K562 (cell line): Measurements from ENCODE around the gene ISG20. TPM values are rescaled to one million over a fixed set of nuclear protein-coding genes. Genes with fewer than 3 reads are reported as not detected.

Experiments used
- ZNF3 ChIP-seq: fragments of 250-450 bp; sonication (Bioruptor Pico); IDR thresholded peaks from 2 replicates; pipeline ENCODE4 v1.5.0; 2021; ENCODE audit warnings: mild to moderate bottlenecking, moderate library complexity
- ZNF699 ChIP-seq: fragments of 250-450 bp; sonication (Bioruptor Pico); IDR thresholded peaks from 2 replicates; pipeline ENCODE4 v1.8.0; 2021; ENCODE audit warnings: mild to moderate bottlenecking, moderate library complexity; ENCODE audit not compliant: insufficient replicate concordance
- polyA plus RNA-seq, 8 experiments: library from polyadenylated mRNA; depleted of rRNA in 4 of 8; stranded (reverse) in 5 of 8; unstranded in 3 of 8; fragments of >200 nt; fragmentation: Nextera tagmentation in 2 of 8; fragmentation: Illumina TruSeq in 1 of 8; extraction: Ambion mirVana in 2 of 8; extraction: Trizol in 1 of 8; gene quantifications; 2 replicates each; pipeline versions ENCODE4 v1.2.1 to v1.2.3, GENCODE V29; 2011 to 2014; ENCODE audit warnings: inconsistent platforms in 1 of 8, missing spikeins in 1 of 8
- total RNA-seq, 7 experiments: library from RNA; depleted of rRNA in 6 of 7; stranded (reverse); fragments of >200 nt in 6 of 7; fragmentation: Illumina TruSeq in 2 of 7; extraction: Trizol in 2 of 7; gene quantifications; 2 replicates each; pipeline versions ENCODE4 v1.2.1 to v1.2.3, GENCODE V29; 2011 to 2021; ENCODE audit warnings: low replicate concordance in 1 of 7
- TF ChIP-seq, protein P1 (sequence below), 2 experiments: fragments of 450-650 bp; IDR thresholded peaks; 2 replicates each; pipeline ENCODE4 v1.6.1; 2016; ENCODE audit warnings: mild to moderate bottlenecking in 2 of 2, borderline replicate concordance in 1 of 2, low read depth in 1 of 2, moderate library complexity in 1 of 2
- TF ChIP-seq, protein P2 (sequence below): fragments of 450-650 bp; IDR thresholded peaks from 2 replicates; pipeline ENCODE4 v1.6.1; 2016; ENCODE audit warnings: mild to moderate bottlenecking, moderate library complexity

ISG20 gene
- total and polyA plus RNA-seq, 9 of the 15 experiments (the other 6 are each of a cell fraction or from before 2014, with no cell fraction given), result 0.06 to 2.1 (median 1.00) TPM

DNA sequence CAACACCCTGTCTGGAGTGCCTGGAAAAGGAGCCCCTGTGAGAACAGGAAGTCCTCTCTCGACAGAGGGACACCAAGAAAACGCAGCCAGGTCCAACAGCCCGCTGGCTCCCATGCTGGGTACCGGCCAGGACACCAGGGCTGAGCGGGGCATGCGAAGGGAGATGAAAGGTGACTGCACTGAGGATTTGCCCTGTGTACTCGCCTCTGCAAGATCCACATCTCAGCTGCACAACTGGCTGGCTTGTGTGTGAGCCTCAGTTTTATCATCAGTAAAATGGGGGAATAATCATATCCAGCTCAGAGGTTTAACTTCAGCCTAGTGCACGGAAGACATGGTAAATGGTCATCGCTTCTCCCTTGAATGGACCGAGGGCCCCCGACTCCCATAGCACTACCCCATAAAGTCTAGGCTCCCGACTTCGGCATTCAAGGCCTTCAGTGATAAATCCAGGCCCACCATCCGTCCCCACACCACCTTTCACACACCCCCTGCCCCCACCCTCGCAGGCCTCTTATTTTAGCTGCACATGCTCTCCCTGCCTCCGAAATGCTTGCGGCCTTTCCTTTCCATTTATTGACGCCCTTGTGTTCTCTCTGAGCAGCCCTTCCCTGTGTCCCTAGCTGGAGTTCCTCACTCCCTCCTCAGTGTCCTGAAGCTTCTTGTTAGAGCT lies 15.8 kb downstream of the ISG20 start (continued):
- TF ChIP-seq, protein P1, sequence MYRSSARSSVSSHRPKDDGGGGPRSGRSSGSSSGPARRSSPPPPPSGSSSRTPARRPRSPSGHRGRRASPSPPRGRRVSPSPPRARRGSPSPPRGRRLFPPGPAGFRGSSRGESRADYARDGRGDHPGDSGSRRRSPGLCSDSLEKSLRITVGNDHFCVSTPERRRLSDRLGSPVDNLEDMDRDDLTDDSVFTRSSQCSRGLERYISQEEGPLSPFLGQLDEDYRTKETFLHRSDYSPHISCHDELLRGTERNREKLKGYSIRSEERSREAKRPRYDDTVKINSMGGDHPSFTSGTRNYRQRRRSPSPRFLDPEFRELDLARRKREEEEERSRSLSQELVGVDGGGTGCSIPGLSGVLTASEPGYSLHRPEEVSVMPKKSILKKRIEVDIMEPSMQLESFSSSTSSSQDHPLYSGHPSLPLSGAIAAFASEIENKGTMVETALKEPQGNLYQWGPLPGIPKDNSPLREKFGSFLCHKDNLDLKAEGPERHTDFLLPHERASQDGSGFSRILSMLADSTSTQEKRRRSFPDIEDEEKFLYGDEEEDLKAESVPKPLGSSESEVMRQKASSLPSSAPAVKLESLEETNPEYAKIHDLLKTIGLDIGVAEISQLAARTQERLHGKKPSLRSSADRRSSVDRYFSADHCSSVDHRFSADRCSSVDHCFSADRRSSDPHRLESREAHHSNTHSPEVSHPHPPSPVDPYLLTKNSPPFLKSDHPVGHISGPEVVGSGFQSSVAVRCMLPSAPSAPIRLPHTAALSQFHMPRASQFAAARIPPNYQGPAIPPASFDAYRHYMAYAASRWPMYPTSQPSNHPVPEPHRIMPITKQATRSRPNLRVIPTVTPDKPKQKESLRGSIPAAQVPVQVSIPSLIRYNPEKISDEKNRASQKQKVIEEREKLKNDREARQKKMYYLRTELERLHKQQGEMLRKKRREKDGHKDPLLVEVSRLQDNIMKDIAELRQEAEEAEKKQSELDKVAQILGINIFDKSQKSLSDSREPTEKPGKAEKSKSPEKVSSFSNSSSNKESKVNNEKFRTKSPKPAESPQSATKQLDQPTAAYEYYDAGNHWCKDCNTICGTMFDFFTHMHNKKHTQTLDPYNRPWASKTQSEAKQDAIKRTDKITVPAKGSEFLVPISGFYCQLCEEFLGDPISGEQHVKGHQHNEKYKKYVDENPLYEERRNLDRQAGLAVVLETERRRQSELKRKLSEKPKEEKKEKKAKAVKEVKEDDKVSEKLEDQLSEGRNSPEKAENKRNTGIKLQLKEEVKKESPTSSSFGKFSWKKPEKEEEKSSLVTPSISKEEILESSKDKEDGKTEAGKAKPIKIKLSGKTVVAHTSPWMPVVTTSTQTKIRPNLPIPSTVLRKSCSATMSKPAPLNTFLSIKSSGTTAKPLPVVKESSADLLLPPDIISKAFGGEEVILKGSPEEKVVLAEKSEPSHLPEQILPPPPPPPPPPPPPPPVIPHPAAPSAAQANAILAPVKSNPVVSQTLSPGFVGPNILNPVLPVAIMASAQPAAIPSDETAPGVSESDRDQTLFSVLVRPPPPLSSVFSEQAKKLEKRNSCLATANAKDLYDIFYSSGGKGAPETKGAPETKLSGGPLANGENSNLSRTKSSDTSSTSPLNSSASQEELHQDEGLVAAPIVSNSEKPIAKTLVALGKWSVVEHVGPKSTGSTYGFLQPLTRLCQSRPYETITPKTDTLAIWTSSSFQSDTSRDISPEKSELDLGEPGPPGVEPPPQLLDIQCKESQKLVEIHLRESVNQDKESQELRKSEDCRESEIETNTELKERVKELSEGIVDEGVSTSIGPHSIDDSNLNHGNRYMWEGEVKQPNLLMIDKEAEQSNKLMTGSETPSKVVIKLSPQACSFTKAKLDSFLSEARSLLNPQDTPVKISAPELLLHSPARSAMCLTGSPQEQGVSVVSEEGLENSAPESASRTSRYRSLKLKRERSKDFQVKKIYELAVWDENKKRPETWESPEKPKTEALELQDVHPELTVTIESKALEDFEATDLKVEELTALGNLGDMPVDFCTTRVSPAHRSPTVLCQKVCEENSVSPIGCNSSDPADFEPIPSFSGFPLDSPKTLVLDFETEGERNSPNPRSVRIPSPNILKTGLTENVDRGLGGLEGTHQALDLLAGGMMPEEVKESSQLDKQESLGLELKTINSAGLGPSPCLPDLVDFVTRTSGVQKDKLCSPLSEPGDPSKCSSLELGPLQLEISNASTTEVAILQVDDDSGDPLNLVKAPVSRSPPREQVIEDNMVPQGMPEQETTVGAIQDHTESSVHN (IDR thresholded peaks at IDR 0.05; ENCODE audit: borderline replicate concordance in 1 of 2, low read depth in 1 of 2), result no peak
- TF ChIP-seq, protein P2, sequence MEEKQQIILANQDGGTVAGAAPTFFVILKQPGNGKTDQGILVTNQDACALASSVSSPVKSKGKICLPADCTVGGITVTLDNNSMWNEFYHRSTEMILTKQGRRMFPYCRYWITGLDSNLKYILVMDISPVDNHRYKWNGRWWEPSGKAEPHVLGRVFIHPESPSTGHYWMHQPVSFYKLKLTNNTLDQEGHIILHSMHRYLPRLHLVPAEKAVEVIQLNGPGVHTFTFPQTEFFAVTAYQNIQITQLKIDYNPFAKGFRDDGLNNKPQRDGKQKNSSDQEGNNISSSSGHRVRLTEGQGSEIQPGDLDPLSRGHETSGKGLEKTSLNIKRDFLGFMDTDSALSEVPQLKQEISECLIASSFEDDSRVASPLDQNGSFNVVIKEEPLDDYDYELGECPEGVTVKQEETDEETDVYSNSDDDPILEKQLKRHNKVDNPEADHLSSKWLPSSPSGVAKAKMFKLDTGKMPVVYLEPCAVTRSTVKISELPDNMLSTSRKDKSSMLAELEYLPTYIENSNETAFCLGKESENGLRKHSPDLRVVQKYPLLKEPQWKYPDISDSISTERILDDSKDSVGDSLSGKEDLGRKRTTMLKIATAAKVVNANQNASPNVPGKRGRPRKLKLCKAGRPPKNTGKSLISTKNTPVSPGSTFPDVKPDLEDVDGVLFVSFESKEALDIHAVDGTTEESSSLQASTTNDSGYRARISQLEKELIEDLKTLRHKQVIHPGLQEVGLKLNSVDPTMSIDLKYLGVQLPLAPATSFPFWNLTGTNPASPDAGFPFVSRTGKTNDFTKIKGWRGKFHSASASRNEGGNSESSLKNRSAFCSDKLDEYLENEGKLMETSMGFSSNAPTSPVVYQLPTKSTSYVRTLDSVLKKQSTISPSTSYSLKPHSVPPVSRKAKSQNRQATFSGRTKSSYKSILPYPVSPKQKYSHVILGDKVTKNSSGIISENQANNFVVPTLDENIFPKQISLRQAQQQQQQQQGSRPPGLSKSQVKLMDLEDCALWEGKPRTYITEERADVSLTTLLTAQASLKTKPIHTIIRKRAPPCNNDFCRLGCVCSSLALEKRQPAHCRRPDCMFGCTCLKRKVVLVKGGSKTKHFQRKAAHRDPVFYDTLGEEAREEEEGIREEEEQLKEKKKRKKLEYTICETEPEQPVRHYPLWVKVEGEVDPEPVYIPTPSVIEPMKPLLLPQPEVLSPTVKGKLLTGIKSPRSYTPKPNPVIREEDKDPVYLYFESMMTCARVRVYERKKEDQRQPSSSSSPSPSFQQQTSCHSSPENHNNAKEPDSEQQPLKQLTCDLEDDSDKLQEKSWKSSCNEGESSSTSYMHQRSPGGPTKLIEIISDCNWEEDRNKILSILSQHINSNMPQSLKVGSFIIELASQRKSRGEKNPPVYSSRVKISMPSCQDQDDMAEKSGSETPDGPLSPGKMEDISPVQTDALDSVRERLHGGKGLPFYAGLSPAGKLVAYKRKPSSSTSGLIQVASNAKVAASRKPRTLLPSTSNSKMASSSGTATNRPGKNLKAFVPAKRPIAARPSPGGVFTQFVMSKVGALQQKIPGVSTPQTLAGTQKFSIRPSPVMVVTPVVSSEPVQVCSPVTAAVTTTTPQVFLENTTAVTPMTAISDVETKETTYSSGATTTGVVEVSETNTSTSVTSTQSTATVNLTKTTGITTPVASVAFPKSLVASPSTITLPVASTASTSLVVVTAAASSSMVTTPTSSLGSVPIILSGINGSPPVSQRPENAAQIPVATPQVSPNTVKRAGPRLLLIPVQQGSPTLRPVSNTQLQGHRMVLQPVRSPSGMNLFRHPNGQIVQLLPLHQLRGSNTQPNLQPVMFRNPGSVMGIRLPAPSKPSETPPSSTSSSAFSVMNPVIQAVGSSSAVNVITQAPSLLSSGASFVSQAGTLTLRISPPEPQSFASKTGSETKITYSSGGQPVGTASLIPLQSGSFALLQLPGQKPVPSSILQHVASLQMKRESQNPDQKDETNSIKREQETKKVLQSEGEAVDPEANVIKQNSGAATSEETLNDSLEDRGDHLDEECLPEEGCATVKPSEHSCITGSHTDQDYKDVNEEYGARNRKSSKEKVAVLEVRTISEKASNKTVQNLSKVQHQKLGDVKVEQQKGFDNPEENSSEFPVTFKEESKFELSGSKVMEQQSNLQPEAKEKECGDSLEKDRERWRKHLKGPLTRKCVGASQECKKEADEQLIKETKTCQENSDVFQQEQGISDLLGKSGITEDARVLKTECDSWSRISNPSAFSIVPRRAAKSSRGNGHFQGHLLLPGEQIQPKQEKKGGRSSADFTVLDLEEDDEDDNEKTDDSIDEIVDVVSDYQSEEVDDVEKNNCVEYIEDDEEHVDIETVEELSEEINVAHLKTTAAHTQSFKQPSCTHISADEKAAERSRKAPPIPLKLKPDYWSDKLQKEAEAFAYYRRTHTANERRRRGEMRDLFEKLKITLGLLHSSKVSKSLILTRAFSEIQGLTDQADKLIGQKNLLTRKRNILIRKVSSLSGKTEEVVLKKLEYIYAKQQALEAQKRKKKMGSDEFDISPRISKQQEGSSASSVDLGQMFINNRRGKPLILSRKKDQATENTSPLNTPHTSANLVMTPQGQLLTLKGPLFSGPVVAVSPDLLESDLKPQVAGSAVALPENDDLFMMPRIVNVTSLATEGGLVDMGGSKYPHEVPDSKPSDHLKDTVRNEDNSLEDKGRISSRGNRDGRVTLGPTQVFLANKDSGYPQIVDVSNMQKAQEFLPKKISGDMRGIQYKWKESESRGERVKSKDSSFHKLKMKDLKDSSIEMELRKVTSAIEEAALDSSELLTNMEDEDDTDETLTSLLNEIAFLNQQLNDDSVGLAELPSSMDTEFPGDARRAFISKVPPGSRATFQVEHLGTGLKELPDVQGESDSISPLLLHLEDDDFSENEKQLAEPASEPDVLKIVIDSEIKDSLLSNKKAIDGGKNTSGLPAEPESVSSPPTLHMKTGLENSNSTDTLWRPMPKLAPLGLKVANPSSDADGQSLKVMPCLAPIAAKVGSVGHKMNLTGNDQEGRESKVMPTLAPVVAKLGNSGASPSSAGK, result peak; percentile 56; the same call in 1 of the 2 replicates
- TF ChIP-seq ZNF3 (CRISPR knock-in tag), result no peak
- TF ChIP-seq ZNF699 (CRISPR knock-in tag), result no peak
